Neural progenitor cell (in vitro differentiated cells): ENCODE measurements around the gene TBXA2R. TPM values are rescaled to one million over a fixed set of nuclear protein-coding genes. Genes with fewer than 3 reads are reported as not detected.

Experiments
- DNase-seq: peaks from one replicate; pipeline ENCODE4 v3.0.0-alpha.2; 2016; ENCODE audit warnings: low spot score
- H2AFZ ChIP-seq: fragments of 200-600 bp; sonication (generic); replicated peaks from 2 replicates; pipeline ENCODE4 v1.6.1; 2016; ENCODE audit warnings: antibody characterized with exemption
- H3F3A ChIP-seq: fragments of 200-600 bp; sonication (generic); 2 replicates; pipeline ENCODE4 v1.6.1; 2016; ENCODE audit warnings: antibody characterized with exemption, low read depth
- H3K27ac ChIP-seq: fragments of 200-600 bp; sonication (generic); 2 replicates; pipeline ENCODE4 v1.5.1; 2016; ENCODE audit warnings: mild to moderate bottlenecking
- H3K27me3 ChIP-seq: fragments of 200-600 bp; sonication (generic); 2 replicates; pipeline ENCODE4 v1.6.1; 2016; ENCODE audit warnings: mild to moderate bottlenecking, moderate library complexity
- H3K36me3 ChIP-seq: fragments of 200-600 bp; sonication (generic); 2 replicates; pipeline ENCODE4 v1.5.1; 2016
- H3K4me1 ChIP-seq: fragments of 200-600 bp; sonication (generic); 2 replicates; pipeline ENCODE4 v1.6.1; 2016; ENCODE audit warnings: mixed run types
- H3K4me2 ChIP-seq: fragments of 200-600 bp; sonication (generic); 2 replicates; pipeline ENCODE4 v1.6.1; 2016
- H3K4me3 ChIP-seq: fragments of 200-600 bp; sonication (generic); 2 replicates; pipeline ENCODE4 v1.5.1; 2016
- H3K79me2 ChIP-seq: fragments of 200-600 bp; sonication (generic); 2 replicates; pipeline ENCODE4 v1.6.1; 2016; ENCODE audit warnings: low read depth
- H3K9ac ChIP-seq: fragments of 200-600 bp; sonication (generic); 2 replicates; pipeline ENCODE4 v1.6.1; 2016
- H3K9me3 ChIP-seq: fragments of 200-600 bp; sonication (generic); 2 replicates; pipeline ENCODE4 v1.5.1; 2016; ENCODE audit warnings: low read depth
- H4K20me1 ChIP-seq: fragments of 200-600 bp; sonication (generic); 2 replicates; pipeline ENCODE4 v1.6.1; 2016; ENCODE audit warnings: low read depth
- H3K27ac Mint-ChIP-seq: 3 replicates; pipeline ENCODE4 v1.8.0; 2021; ENCODE audit warnings: mixed read lengths
- H3K27me3 Mint-ChIP-seq: 2 replicates; pipeline ENCODE4 v1.8.0; 2022; ENCODE audit warnings: low read depth, mild to moderate bottlenecking, inconsistent platforms, moderate library complexity, mixed read lengths; ENCODE audit not compliant: insufficient read depth
- H3K36me3 Mint-ChIP-seq: 3 replicates; pipeline ENCODE4 v1.8.0; 2021; ENCODE audit warnings: mixed read lengths
- H3K4me1 Mint-ChIP-seq: 3 replicates; pipeline ENCODE4 v1.8.0; 2021; ENCODE audit warnings: mixed read lengths
- H3K4me3 Mint-ChIP-seq: 3 replicates; pipeline ENCODE4 v1.8.0; 2021; ENCODE audit warnings: mild to moderate bottlenecking, moderate library complexity, mixed read lengths
- H3K9me3 Mint-ChIP-seq: 3 replicates; pipeline ENCODE4 v1.8.0; 2020; ENCODE audit warnings: mixed read lengths
- CTCF ChIP-seq: fragments of 200-600 bp; sonication (generic); IDR thresholded peaks from 2 replicates; pipeline ENCODE4 v1.5.1; 2017; ENCODE audit warnings: antibody characterized with exemption, mild to moderate bottlenecking
- EZH2 ChIP-seq: fragments of 200-600 bp; sonication (generic); IDR thresholded peaks from 2 replicates; pipeline ENCODE4 v1.6.1; 2017; ENCODE audit warnings: antibody characterized with exemption, mild to moderate bottlenecking, moderate library complexity
- EZH2phosphoT487 ChIP-seq: fragments of 200-600 bp; sonication (generic); IDR thresholded peaks from 2 replicates; pipeline ENCODE4 v1.6.1; 2017; ENCODE audit warnings: antibody characterized with exemption
- total RNA-seq: library from RNA; depleted of rRNA; stranded (reverse); fragments of >200 nt; gene quantifications from 2 replicates; pipeline ENCODE4 v1.2.3, GENCODE V29; 2015; ENCODE audit warnings: low replicate concordance

TBXA2R gene
- total RNA-seq, 1 donor from 2014 or later = not detected

- peaks cover 10% of the 10 kb centered on the region for H3K27me3 Mint-ChIP-seq
- no peaks in the 10 kb centered on the region for H3K4me1 ChIP-seq
- no peak overlapping the region for H2AFZ ChIP-seq
- no peaks in the 10 kb centered on the region for H3K4me1 Mint-ChIP-seq
- no peak overlapping the region for H3K4me2 ChIP-seq
- no peak overlapping the region for H3K4me3 Mint-ChIP-seq
- H3K4me3 ChIP-seq = no peak overlapping the region
- H3K9ac ChIP-seq = no peak overlapping the region
- H3K27ac Mint-ChIP-seq = no peak overlapping the region
- no peaks in the 10 kb centered on the region for H3K9me3 ChIP-seq
- H3K36me3 ChIP-seq = no peaks in the 10 kb centered on the region
- TF ChIP-seq EZH2phosphoT487 (no peak), CTCF (no peak)
- H3K79me2 ChIP-seq = no peaks in the 10 kb centered on the region
- DNase-seq = no peak
- no peak overlapping the region for H3K27ac ChIP-seq
- no peaks in the 10 kb centered on the region for H3K27me3 ChIP-seq
- H3K9me3 Mint-ChIP-seq = no peaks in the 10 kb centered on the region
- no peaks in the 10 kb centered on the region for H3K36me3 Mint-ChIP-seq
- peaks cover 5% of the 10 kb centered on the region for H3F3A ChIP-seq
- H4K20me1 ChIP-seq = peaks cover 35% of the 10 kb centered on the region
Observed at GRCh38 chr19:3548606-3549005, 58.1 kb downstream of the TBXA2R start.

GRCh38 chr19:3547767-3548282 is 58.9 kb downstream of the TBXA2R start:
- Histone ChIP-seq H3K9me3 (no peaks in the 10 kb centered on the region), H3K36me3 (no peaks in the 10 kb centered on the region), H3F3A (peaks cover 5% of the 10 kb centered on the region), H3K9ac (no peak overlapping the region), H3K4me2 (no peak overlapping the region), H3K27me3 (no peaks in the 10 kb centered on the region), H2AFZ (no peak overlapping the region), H3K4me3 (no peak overlapping the region), H3K79me2 (no peaks in the 10 kb centered on the region), H3K4me1 (no peaks in the 10 kb centered on the region), H4K20me1 (peaks cover 35% of the 10 kb centered on the region), H3K27ac (no peak overlapping the region)
- Mint-ChIP-seq H3K4me3 (no peak overlapping the region), H3K9me3 (no peaks in the 10 kb centered on the region), H3K4me1 (no peaks in the 10 kb centered on the region), H3K27ac (no peak overlapping the region), H3K27me3 (peaks cover 10% of the 10 kb centered on the region), H3K36me3 (no peaks in the 10 kb centered on the region)
- TF ChIP-seq EZH2 (no peak), EZH2phosphoT487 (no peak), CTCF (no peak)
- no peak for DNase-seq

- Histone ChIP-seq H3K79me2 (no peaks in the 10 kb centered on the region), H2AFZ (no peak overlapping the region), H3K27ac (no peak overlapping the region), H3K4me1 (no peaks in the 10 kb centered on the region), H3K36me3 (no peaks in the 10 kb centered on the region), H3K4me3 (no peak overlapping the region), H3K27me3 (no peaks in the 10 kb centered on the region), H4K20me1 (peaks cover 32% of the 10 kb centered on the region), H3K4me2 (no peak overlapping the region), H3K9me3 (no peaks in the 10 kb centered on the region), H3F3A (peaks cover 5% of the 10 kb centered on the region), H3K9ac (no peak overlapping the region)
- Mint-ChIP-seq H3K36me3 (no peaks in the 10 kb centered on the region), H3K4me3 (no peak overlapping the region), H3K27ac (no peak overlapping the region), H3K4me1 (no peaks in the 10 kb centered on the region), H3K27me3 (peaks cover 10% of the 10 kb centered on the region), H3K9me3 (no peaks in the 10 kb centered on the region)
- DNase-seq = peak; percentile 27
- TF ChIP-seq EZH2phosphoT487 (no peak), CTCF (peak; percentile 50), EZH2 (no peak)
Observed at GRCh38 chr19:3547301-3547731, 59.4 kb downstream of the TBXA2R start.
